Fibroblast of skin of left quadriceps (primary cell): ENCODE measurements around the gene PHACTR2.
A peak's percentile ranks its signal among the peaks of the same experiment; 100 is the strongest.

ENCODE experiments used
- DNase-seq, 2 experiments: peaks; one replicate each; pipeline ENCODE4 v3.0.0-alpha.2; 2013; ENCODE audit warnings: low read depth in 2 of 2

The PHACTR2 gene

DNA sequence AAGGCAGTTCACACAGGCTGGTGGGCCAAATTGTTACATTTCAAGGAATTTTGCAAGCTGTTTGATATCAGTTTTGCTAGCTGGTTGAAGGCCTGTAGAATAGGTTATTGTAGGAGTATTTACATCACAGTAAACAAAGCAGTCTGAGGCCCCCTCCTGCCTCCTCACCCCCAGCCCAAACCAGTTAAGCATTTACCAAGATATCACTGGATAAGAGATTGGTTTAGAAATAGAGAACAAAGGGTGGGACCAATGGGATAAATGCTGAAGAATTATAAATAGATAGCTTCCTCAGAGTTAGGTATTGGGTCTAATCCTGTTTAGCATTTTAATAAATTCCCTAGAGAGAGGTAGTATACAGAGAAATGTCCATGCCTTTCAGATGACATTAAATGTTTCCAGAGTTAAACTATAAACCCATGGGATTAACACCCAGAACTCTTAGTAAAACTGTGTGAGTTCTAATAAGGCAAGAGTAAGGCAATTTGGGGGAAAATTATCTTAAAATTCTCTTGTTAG, 2.3 kb upstream of the PHACTR2 start:
- DNase-seq, result no peak

DNA sequence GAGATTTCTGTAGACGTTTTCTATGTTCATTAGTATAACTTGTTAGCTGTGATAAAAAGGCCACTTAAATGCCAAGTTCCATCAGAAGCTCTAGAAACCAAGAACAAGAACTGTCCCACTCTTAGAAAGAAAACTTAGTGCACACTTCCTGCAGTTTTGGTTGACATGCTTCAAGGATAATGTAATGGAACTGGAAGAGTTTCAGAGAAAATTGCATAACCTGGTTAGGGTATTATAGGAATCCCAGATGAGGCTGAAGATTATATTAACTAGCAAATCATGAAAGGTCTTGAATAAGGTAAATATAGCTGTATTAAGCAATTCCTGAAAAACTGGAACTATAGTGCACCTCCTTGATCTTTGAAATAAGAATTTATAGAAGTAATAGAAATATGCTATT, 1.8 kb upstream of the PHACTR2 start:
- peak; percentile 42 to 44 for DNase-seq

DNA sequence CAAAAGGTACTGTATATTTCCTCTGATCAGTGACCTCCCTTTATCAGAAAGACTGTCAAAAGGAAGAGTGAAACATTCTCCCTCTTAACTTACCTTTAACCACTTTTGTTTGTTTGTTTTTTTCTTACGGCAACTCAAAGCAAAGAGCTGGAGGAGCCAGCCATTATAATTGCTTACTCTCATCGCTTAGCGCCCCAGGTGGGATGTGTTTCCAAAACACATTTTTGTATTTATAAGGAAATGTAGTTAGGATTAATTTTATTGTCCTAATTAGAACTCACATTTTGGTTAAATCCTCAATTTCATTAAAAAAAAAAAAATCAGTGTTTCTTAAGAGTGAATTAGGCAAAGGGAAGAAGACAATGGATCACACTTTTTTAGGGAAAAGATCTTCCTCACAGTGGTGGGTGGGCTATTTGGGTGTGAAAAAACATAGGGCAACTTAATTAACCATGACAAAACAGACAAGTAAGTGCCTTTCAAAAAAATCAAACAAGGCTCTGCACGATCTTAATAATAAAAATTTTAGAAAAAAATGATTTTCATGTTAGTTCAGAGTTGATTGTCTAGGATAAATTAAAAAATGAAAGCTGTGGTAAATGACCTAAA, 1.2 kb upstream of the PHACTR2 start:
- DNase-seq, result no peak

DNA sequence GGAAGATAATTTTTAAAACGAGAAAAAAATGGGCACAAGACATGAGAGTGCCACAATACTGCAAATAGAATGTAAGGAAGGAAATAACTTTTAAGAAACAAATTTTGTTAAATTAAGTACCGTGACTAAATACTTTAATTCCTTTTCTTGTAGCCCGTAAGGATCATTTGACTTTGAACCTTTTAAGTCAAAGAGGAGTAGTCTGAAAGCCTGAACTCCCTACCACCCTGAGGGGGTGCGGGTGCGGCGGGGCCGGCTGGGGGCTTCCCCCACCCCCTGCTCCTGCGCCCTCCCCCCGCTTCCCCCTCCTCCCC, 231 bp upstream of the PHACTR2 start:
- no peak for DNase-seq

DNA sequence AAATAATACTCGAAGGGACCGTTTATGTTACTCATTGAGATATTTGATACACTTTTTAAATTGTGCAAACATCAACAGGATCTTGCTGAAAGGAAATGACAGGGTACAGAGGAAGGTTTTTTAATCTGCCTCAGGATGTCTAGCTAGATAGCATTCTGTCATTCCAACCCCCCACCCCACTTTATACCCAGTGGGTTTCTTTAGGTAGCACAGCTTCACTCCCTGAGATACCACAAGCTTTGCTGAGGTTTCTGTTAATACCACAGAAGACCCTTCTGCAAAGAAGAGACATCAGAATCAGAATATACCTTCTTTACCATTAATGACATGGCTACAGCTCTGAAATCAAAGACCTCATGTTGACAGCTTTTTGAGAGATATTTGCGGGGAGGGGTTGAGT, 1.3 kb downstream of the PHACTR2 start:
- DNase-seq, result no peak

DNA sequence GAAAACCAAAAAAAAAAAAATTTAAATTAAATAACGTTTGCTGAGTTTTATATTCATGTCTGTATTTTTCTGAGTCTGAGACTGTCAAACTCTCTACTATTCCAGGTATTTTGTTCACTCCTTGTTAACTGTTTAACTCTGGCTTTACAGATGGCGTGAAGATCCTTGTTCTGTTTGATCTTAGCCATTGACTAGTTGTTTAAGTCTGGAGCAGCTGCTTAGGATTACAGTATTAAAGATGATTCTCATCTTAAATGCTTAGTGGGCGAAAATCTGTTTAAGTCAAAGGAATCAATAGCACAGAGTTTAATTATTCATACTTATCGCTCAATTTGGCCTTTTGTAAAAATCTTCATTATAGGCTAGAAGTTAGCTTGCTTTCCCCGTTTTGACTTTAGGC, 2.4 kb downstream of the PHACTR2 start:
- no peak for DNase-seq

DNA sequence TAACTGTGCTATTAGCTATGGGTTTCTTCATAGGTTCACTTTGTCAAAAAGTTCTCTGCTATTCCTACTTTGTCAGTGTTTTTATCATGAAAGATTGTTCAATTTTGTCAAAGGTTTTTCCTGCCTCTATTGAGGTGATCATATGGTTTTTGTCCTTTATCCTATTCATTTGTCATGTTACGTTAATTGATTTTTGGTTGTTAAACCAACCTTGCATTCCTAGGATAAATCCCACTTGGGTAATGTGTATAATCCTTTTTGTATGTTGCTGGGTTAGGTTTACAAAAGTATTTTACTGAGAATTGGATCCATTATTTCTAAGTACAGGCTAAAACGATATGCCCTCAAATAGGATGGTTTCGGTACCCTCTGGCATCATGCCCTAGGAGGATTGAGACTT, 5.0 kb downstream of the PHACTR2 start:
- DNase-seq, result no peak

DNA sequence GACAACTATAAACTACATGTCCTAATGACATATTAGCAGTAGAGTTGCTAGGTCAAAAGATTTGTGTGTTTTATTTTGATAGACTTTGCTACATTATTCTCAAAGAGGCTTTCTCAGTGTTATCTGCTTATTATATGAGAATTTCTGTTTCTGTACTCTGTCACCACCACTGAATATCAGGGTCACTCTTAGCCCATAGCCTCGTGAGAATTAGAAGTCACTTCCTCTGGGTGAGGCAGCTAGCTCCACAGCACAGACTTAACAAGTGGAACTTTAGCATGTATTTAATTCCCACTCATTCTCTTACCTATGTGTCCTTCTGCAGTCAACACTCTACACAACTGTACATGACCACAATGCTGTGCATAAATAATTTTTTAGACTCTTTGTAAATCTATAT, 6.7 kb downstream of the PHACTR2 start:
- DNase-seq, result no peak

DNA sequence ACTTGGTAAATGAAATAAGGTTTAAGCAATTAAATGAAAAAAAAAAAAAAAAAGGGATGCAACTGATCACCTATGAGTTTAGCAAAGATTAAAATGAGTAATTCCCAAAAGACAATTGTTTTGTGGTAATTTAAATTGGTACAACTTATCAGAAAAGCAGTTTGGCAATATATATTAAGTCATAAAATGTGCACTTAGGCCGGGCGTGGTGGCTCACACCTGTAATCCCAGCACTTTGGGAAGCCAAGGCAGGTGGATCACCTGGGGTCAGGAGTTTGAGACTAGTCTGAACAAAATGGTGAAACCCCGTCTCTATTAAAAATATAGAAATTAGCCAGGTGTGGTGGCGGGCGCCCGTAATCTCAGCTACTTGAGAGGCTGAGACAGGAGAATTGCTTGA, 7.9 kb downstream of the PHACTR2 start:
- no peak for DNase-seq

DNA sequence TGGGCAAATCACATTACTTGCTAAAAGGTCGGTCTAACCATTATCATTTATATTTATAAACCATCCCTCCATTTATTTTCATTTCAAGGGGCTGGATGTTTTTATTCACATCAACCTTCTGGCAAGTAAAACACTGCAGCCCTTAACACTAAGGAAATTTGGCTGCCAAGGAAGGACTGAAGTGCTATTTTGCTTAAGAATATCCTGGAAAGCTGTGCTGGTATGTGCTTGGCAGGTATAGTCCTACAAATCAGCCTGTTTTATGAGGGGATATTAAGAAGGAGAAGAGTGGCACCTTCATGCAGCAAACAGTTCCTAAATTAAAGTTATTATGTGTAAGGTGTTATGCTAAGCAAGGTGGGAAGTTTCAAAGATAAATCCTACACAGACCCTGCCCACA, 9.8 kb downstream of the PHACTR2 start:
- no peak for DNase-seq

DNA sequence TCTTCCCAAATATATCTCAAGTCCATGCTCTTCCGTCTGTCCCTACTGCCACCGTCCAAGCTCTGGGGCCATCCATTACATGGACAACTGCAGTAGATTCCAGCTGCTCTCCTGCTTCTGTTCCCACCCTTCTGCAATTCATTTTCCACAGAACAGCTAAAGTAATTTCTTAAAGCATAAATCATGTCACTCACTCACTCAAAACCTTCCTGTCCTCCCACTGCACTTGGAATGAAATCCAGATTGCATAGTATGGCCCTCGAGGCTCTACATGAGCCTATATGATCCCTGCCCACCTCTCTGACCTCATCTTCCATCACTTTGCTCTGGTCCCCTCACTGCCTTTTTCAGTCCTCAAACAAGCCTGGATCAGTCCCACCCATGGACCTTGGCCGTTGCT, 10.9 kb downstream of the PHACTR2 start:
- no peak for DNase-seq

DNA sequence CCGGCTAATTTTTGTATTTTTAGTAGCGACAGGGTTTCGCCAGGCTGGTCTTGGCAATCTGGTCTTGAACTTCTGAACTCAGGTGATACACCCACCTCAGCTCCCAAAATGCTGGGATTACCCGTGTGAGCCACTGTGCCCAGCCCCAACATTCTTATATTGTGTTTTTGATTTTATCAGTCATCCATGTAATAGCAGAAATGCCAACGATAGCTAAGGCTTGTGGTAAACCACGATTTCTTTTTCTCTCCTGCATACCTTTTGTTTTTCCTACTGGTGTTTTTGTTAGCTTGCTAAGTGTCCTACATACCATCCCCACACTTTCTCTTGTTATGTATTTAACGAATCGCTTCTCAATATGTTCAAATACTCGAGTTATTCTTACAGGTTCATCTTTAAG, 12.1 kb downstream of the PHACTR2 start:
- DNase-seq, result no peak

DNA sequence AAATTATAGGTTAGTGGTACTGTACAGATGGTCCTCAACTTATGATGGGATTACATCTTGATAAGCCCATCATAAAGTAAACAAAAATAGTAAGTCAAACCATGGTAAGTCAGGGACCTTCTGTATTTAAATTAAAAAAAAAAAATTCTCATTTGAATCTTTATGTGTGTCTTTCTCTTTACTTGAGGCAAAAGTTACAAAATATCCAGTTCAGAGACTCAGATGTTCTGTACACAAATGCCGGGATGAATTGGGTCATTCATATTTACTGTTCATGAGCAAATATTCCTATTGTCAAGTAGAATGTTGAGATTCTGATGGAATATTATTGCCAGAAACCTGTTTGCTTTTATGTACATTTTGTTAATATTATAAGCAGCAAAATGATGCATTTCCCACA, 13.4 kb downstream of the PHACTR2 start:
- no peak for DNase-seq

DNA sequence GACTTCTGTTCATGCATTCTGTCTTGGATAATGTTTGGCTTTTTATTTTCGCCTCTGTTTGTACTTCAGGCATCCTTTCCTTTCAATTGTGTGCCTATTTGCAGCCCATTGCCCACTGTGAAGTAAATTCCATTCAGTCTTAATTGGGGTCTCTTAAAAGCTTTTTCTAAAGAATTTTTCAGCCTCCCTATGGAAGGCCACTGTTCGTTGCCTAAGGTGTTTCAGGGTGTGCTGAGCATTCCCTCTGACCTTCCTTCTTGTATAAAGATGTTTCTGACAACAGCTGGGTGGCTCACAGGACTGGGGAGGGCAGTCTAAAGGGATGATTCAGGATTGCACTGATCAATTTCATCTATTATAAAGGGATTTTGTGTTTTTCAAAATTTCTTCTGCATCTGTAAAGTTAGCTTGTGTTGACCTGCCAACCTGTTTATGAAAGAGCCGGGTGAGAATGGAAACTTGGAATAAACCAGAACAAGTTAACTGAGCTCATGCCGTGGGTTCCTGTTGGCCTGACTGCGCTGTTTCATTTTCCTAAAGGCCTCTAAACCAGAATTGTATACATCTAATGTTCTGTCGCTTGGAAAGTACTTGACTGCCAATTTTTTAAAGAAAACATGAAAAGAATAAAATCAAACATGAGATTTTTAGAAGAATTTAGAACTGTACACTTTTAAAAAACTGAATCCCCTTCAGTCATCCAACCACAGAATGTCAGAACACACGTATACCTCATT, 14.3 kb downstream of the PHACTR2 start:
- DNase-seq, result no peak

DNA sequence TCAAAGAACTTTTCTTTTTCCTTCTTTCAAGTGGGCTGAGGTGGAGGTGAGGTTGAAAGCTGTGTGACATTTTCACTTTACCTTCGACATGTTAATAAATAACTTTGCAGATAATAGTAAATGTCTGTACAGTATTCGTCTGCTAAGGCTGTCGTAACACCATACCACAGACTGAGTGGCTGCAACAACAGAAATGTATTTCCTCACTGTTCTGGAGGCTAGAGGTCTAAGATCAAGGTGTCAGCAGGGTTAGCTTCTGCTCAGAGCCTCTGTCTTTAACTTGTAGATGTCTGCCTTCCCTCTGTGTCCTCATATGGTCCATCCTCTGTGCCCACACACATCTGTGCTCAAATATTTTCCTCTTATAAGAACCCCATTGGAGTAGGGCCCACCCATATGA, 14.9 kb downstream of the PHACTR2 start:
- DNase-seq, result no peak

DNA sequence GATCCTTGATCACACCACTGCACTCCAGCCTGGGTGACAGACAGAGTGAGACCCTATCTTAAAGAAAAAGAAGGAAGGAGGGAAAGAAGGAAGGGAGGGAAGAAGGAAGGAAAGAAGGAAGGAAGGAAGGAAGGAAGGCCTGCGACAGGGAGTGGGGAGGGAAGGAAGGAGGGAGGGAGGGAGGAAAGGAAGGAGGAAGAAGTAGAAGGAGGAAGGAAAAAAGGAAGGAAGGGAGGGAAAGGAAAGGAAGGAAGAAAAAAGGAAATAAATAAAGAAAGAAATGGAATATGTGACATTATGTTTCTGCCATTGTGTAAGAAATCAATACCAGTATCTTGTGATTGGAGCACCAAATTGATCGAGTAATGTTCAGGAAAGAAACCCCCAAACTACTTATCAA, 16.2 kb downstream of the PHACTR2 start:
- DNase-seq, result no peak

DNA sequence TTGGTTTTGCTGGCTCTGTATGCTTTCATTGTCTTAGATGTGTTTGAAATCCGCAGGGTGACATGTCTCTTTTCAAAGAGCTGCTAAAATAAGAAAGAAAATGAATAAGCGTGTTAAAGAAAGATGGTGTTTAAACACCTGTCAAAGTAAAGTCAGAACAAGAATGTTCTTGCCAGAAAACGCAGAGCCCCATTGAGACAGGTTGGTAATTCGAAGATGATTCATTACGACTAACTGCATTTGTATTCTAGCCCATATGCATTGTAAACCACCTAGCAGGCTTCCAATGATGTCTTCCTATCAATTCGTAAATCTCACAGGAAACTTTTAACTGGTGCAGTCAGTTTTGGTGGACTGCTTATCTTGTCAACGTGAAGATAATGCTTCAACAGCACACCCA, 16.8 kb downstream of the PHACTR2 start:
- no peak for DNase-seq

DNA sequence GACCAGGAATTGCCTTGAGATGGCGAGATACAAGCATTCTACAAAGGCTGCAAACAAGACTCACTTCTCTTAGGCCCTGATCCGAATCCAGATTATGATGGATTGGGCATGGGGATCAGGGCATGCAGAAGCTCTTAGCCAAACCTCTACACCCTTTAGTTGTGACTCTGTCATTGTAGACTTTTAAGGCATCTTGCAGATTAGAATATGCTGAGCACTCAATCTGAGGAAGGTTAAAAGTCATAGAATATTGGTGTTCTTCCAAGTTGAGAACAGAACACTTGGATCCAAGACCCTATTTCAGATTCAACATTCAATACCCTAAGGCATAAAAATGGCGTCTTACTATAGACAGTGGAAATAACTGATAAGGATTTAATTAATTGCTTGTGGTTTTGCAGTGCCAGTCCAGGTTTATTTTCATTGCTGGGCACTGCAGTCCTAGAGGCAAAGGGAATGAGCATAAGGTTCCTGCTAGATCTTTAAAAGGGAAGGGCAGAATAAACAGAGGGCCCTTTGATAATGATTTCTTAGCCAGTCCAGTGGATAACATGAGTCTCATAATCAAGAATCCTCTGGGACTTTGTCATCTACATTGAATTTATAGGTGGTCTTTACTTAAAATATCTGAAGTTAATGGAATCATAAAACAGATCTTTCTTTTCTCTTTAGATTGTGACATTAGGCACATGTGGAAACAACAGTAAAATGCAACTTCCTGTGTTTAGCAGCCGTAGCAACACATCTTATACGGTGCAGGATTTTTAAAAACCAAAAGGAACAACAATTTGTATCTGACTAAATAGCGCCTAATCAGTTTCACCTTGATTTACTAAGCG, 17.6 kb downstream of the PHACTR2 start:
- DNase-seq, result no peak

DNA sequence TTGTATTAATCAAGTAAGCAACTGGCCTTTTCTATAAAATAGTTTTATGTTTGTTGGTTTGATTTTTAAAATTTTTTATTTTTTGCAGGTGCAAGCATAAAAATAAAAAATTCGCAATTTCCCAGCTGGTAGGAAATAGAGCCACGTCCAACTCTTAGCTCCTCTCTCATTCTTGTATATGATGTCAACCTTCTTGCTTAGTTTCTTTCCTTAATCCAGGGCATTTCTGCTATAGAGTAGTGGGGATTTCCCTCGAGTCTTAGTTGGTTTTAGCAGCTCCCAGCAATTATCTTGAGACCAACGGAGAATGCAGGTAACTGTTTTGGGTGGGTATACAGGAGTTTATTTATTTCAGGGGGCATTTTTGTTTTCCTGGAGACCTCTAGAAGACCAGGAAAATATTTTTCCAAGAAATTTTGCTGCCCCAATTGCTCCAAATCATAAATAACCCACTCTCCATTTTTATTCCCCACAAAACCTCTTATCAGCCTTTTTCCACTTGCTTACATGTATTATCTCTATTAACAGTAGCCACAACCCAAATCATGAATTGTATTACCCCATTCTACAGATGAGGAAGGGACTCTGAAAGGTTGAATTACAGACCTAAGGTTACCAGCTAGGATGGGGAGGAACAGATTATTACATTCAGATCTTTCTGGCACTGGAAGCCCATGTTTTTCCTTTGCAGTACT, 18.4 kb downstream of the PHACTR2 start:
- no peak for DNase-seq

DNA sequence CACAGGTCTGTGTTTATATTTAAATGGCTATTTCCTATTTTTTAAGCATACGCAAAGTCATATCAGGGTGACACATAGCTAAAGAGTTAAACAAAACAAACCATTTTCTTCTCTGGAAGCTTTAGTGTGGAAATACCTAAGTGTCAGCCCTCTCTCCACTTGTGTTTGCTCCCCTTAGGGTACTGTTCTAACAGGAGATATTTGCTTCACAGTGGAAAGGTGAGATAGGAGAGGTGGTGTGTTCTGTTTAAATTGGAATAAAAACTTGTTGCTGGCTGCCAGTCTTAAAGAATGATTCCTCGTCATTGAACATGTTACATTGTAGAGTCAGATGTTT, 18.9 kb downstream of the PHACTR2 start:
- DNase-seq, result no peak

DNA sequence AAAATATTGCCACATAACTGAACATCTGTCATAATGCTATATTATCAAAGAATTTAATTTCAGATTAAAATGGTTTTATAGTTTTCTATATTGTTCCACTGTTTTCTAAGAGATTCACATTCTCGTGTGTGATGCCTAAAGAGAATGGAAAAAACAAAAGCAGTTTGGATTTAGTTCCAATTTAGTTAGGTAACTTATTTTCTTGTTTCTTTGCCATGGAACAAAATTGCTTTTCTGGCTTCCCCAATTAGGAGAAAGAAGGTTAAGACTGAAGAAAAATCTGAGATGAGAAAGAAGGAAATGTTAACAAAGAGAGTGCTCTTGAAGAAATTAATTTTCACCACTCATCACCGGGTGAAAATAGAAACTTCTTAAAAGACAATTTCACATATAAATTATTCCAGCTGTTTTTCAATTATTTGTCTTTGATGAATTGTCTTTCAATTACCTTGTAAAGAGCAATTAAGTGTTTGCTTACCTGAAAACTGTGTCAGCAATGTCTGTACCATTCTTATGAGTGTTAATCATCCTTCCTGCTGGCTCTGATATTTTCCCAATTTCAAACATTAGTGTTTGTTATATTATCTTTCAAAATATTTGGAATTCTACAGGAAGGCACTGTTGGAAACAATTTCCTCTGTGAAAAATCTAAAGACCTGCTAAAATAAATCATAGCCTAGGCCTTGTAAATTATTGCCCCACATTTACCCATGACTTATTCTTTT, 19.5 kb downstream of the PHACTR2 start:
- DNase-seq, result no peak

DNA sequence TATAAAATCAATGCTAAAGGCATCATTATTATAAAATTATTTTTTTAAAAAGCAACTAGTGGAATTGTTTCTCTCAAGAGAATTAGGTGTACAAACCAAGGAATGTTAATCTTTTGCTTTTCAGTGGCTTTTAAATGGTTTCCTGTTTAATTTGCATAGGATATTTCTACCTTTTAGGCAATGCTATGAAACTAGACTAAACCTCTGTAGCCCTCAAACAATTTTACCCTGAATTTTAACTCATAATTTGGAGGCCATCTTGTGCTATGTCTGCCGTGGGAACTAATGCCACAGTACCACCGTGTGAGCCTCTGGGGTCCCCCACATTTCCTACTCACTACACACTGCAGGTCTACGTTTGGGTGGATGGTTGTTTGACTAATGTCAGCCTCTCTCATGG, 20.6 kb downstream of the PHACTR2 start:
- DNase-seq, result no peak
